Stimulated activated CD4-positive, alpha-beta T cell treated with anti-CD3 and anti-CD28 coated beads, TNF-alpha, amount 100 ng/mL, for 1 hour (primary cell): ENCODE results near the gene KCNG3.
"Not testable (repeated sequence)": the region's sequence is repeated elsewhere in the genome, so short reads cannot be mapped to it uniquely, and the experiment has no call there.

ENCODE experiments used
- DNase-seq, 3 donors: peaks; one replicate each; pipeline ENCODE4 v3.0.0-alpha.2; 2020; ENCODE audit warnings: low read depth in 3 of 3, low spot score in 1 of 3

KCNG3 gene

GRCh38 chr2:42430188-42430587, 63.6 kb downstream of the KCNG3 start:
- no peak for DNase-seq

- no peak for DNase-seq
These were observed 64.4 kb downstream of the KCNG3 start for GRCh38 chr2:42429352-42429751.

- no peak for DNase-seq
These were observed 68.1 kb downstream of the KCNG3 start for GRCh38 chr2:42425697-42426096.

- no peak for DNase-seq
These were observed 69.7 kb downstream of the KCNG3 start for GRCh38 chr2:42424033-42424432.

GRCh38 chr2:42421601-42422239, 72.1 kb downstream of the KCNG3 start:
- DNase-seq: no peak

- no peak for DNase-seq
These were observed 72.7 kb downstream of the KCNG3 start for GRCh38 chr2:42421157-42421485.

GRCh38 chr2:42414648-42415047, 79.1 kb downstream of the KCNG3 start:
- no peak for DNase-seq

GRCh38 chr2:42414158-42414557, 79.6 kb downstream of the KCNG3 start:
- no peak for DNase-seq

GRCh38 chr2:42410742-42411514, 82.9 kb downstream of the KCNG3 start:
- DNase-seq: no peak

- no peak for DNase-seq
These were observed 85.8 kb downstream of the KCNG3 start for GRCh38 chr2:42408009-42408408.

- DNase-seq: no peak
These were observed 86.3 kb downstream of the KCNG3 start for GRCh38 chr2:42407476-42407875.

- DNase-seq: no peak
These were observed 89.1 kb downstream of the KCNG3 start for GRCh38 chr2:42404676-42405075.

- DNase-seq: no peak
These were observed 92.0 kb downstream of the KCNG3 start for GRCh38 chr2:42401773-42402172.

GRCh38 chr2:42398052-42398451, 95.7 kb downstream of the KCNG3 start:
- DNase-seq: not testable (repeated sequence)

GRCh38 chr2:42393320-42393719, 100.5 kb downstream of the KCNG3 start:
- DNase-seq: not testable (repeated sequence)

- DNase-seq: no peak
These were observed 101.6 kb downstream of the KCNG3 start for GRCh38 chr2:42392191-42392590.
